NCI-H345 treated with DMSO at 0.1 percent for 48 hours (cell line): ENCODE measurements around the gene RASGRP3.
"Not testable (repeated sequence)": the region's sequence is repeated elsewhere in the genome, so short reads cannot be mapped to it uniquely, and the experiment has no call there.

ENCODE experiments used
- DNase-seq: peaks from one replicate; lab custom pipeline; 2025; ENCODE audit not compliant: unreplicated experiment; lab: John Stamatoyannopoulos, UW

Gene RASGRP3, protein sequence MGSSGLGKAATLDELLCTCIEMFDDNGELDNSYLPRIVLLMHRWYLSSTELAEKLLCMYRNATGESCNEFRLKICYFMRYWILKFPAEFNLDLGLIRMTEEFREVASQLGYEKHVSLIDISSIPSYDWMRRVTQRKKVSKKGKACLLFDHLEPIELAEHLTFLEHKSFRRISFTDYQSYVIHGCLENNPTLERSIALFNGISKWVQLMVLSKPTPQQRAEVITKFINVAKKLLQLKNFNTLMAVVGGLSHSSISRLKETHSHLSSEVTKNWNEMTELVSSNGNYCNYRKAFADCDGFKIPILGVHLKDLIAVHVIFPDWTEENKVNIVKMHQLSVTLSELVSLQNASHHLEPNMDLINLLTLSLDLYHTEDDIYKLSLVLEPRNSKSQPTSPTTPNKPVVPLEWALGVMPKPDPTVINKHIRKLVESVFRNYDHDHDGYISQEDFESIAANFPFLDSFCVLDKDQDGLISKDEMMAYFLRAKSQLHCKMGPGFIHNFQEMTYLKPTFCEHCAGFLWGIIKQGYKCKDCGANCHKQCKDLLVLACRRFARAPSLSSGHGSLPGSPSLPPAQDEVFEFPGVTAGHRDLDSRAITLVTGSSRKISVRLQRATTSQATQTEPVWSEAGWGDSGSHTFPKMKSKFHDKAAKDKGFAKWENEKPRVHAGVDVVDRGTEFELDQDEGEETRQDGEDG

GRCh38 chr2:33476131-33476792, at the start of gene RASGRP3:
RASGRP3 (plus strand) TSS chr2:33476649; CDS start chr2:33515137, 38,488 bp downstream.
- peak; percentile 57 for DNase-seq

DNA sequence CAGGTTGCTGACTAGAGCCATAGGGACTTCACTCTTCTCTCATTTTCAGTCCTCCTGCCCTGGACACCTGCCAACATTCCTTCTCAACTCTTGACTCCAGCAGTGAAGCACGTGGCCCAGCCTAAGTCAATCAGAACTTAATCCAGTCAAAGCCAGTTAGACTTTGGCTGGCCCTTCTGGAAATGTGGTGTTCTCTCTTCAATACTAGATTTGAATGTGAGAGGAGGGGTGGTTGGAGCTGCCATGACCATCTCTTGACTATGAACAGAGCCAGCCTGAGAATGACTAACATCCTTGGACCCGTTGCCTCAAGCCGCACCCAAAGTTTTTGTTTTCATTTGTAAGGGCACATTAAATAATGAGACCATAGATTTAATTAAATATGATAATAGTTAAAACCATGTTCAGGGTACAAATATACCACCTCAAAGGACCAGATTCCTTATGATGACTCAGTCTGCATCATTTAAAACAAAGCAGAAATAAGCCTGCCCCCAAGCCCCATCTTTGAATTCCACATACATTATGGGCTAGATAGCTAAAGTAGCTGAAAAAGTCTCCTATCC, 49.7 kb upstream of the RASGRP3 start:
- DNase-seq: no peak

DNA sequence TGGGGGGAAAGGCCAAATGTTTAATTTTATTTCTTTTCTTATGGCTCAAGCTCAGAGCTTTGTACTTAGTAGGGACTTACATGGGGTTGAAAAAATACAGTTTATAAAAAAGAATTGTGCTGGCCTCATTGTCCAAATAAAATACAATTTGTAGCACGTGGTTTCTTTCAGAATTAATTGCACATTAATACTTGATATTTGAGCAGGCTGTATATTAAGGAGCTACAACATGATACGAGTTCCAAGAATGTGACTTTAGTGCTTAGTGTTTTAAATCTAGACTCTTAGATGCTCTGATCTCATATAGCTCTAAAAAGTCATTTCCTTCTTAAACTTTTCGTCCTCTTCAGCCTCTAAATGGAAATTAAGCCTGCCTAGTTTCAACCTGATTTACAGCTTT, 46.4 kb upstream of the RASGRP3 start:
- DNase-seq: no peak

DNA sequence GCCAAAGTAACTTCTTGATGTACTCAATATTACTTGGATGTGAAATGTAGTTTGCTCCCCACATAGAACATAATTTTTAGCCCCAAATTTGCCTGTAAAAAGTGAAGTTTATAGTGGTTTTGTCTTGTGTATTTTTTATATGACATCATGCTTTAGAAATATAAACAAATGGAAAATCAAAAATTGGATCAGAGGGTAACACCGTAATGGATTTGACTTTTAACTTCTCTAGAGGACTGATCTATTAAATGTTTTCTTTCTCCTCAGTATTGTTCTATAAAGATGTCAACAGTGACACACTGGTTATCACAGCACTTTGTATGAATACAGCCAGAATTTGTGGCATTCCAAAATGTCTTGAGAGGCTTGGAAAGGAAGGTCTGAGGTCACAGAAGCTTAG, 45.6 kb upstream of the RASGRP3 start:
- no peak for DNase-seq

- no peak for DNase-seq
Measured at GRCh38 chr2:33432871-33433270, 43.6 kb upstream of the RASGRP3 start.

- no peak for DNase-seq
Measured at GRCh38 chr2:33433279-33434235, 42.9 kb upstream of the RASGRP3 start.

DNA sequence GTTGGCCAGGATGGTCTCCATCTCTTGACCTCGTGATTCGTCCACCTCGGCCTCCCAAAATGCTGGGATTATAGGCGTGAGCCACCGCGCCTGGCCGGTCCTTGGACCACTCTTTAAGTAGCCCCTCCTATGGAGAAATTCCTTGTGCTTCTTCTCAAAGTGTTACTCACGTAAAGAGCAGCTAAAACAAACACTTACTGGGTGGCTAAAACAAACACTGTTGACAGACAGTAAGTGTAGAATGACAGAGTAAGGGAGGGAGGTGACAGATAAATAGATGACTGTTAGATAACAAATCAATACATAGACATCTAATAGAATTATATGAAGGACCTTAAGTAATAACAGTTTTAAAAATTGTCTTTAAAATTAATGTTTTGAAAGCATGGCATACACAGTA, 40.9 kb upstream of the RASGRP3 start:
- DNase-seq: no peak

DNA sequence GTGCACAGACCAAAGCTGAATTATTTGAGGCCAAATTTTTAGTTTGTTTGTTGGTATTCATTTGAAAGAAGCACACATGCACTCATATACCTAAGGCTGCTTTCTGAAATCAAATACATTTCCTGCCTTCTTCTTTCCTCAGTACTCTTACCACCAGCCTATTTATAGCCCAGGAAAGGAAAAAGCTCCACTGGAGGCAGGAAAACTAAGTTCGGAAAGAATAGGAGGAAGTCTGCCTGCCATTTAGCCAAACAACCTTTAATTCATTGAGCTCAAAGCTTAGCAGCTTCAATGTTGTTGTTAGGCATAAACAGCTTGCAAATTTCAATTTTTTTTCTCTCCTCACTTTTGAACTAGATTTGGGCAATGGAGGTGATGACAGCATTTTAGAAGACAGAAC, 40.4 kb upstream of the RASGRP3 start:
- DNase-seq: no peak

- no peak for DNase-seq
Measured at GRCh38 chr2:33437297-33437696, 39.2 kb upstream of the RASGRP3 start.

DNA sequence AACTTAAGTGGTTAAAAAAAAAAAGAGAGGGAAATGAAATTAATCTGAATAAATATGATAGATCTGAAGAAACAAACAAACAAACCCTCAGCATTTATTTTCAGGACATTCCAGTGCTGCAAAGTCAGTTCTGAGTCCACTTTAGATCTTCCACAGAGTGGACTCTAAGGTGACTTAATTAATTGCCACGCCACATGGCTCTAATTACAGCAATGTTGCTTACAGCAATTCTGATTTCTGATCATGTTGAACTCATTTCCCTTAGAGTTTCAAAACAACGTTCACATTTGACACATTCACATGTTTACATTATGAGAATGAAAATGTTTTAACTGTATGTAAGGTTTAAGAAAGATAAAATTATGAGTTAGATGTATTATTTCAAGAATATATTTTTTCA, 38.6 kb upstream of the RASGRP3 start:
- DNase-seq: no peak

- DNase-seq: peak; percentile 1
Measured at GRCh38 chr2:33441235-33441810, 35.1 kb upstream of the RASGRP3 start.

- not testable (repeated sequence) for DNase-seq
Measured at GRCh38 chr2:33442052-33442451, 34.4 kb upstream of the RASGRP3 start.

GRCh38 chr2:33442528-33443079, 33.8 kb upstream of the RASGRP3 start:
- DNase-seq: no peak

DNA sequence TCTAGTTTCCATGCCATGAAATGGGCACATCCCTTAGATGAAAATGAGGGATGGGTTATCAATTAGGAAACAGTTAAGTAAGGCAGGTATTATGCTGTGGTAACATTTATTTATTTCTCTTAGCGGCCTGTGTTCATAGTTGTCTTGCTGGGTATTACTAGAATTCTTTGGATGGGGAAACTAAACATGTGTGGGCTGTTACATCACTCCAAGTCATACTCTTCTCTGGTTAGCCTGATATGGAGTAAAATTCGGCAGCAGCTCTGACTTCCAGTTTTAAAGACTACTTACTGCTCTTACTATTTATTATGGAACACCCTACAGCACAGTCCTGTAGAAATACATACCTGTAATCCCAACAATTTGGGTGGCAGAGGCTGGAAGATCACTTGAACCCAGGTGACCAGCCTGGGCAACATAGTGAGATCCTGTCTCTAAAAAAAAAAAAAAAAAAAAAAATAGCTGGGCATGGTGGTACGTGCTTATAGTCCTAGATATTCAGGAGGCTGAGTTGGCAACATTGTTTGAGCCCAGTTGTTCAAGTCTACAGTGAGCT, 33.1 kb upstream of the RASGRP3 start:
- no peak for DNase-seq

DNA sequence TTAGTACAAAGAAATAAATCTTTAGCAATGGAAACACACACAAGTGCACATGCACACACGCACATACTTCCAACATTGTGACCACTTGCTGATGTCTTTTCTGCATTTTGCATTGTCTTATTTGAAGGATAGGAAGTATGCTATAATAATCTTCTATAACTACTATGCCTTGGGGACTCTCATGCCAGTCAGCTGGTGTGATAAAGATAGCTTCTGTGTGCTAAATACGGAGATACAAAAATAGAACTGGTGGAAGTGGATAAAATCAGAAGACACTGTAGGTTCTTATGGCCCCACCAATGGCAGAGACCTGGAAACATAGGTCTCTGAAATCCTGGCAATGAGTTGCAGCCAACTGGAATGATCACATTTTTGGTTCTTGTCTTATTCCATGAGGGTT, 31.5 kb upstream of the RASGRP3 start:
- DNase-seq: no peak

DNA sequence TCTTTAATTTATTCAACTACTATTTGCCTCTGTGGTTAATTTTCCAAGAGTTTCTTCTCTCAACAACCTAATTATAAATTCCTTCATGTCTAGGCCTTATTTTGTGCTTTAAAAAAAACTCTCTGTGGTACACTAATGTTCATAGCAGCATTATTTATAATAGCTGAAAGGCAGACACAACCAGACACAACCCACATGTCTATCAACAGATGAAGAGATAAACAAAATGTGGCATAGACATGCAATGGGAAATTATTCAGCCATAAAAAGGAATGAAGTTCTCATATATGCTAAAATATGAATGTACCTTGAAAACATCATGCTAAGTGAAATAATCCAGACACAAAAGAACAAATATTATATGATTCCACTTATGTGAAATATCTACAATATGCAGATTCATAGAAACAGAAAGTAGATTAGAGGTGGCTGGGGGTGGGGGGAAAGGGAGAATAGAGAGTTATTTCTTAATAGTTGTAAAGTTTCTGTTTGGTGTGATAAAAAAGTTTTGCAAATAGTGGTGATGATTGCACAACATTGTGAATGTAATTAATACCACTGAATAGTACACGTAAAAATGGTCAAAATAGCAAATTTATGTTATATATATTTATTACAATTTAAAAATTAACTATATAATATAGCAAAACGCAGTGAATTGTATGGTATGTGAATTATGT, 28.1 kb upstream of the RASGRP3 start:
- DNase-seq: no peak

DNA sequence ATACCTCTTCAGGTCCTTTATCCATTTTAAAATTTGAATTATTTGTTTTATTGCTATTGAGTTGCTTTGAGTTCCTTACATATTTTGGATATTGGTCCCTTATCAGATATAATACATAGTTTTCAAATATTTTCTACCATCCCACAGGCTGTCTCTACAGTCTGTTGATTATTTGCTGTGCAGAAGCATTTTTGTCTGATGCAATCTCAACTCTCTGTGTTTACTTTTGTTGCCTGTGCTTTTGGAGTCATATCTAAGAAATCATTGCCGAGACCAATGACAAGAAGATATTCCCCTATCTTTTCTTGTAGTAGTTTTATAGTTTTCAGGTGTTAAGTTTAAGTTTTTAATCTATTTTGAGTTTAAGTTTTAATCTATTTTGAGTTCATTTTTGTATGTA, 25.2 kb upstream of the RASGRP3 start:
- DNase-seq: no peak

DNA sequence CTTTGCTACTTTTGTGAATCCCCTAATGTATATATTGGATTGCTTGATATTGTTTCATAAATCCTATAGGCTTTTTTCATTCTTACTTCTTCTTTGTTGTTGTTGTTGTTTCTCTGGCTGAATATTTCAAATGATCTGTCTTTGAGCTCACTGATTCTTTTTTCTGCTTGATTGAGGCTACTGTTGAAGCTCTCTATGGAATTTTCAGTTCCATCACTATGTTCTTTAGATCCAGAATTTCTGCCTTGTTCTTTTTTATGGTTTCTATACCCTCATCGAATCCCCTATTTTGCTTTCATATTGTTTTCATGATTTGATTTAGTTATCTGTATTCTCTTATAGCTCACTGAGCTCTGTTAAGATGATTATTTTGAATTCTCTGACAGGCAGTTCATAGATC, 24.6 kb upstream of the RASGRP3 start:
- no peak for DNase-seq

DNA sequence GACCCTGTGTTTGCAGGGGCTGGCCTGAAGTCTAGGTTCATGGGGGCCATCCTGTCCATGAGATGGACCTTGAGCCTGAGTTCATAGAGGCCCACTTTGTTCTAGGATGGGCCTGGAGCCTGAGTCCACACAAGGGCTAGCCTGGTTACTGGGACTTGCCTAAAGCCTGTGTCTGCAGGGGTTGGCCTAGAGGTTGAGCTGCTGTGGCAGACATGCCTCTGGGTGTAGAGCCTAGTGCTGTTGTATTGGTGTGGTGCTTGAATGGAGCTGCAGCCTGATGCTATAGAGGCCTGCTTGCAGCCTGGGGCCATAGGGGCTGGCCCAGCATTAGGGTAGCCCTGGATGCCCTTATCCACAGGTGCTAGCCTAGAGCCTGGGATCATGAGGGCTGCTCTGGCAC, 23.9 kb upstream of the RASGRP3 start:
- DNase-seq: no peak
